SK-N-SH (cell line): ENCODE measurements around the gene MGST2. TPM values are rescaled to one million over a fixed set of nuclear protein-coding genes. Genes with fewer than 3 reads are reported as not detected.

Source experiments
- CTCF ChIA-PET: fragments of 300-600, 350-600 bp; formaldehyde crosslinking; extraction: SDS; loops from one replicate; lab custom pipeline; 2021; lab: Yijun Ruan, JAX
- POLR2A ChIA-PET: fragments of 350-600 bp; sonication (Branson Sonifier 250); formaldehyde crosslinking; extraction: SDS; loops from one replicate; lab custom pipeline; 2020; ENCODE audit warnings: antibody characterized with exemption, inconsistent platforms; lab: Yijun Ruan, JAX
- DNase-seq: peaks from one replicate; pipeline ENCODE4 v3.0.0; 2012
- H2AFZ ChIP-seq: fragments of 200-600 bp; sonication (generic); 2 replicates; pipeline ENCODE4 v1.8.1; 2016; ENCODE audit warnings: antibody characterized with exemption, mild to moderate bottlenecking, low read depth
- H3F3A ChIP-seq: fragments of 200-600 bp; sonication (generic); replicated peaks from 2 replicates; pipeline ENCODE3; 2016; ENCODE audit warnings: antibody characterized with exemption, mild to moderate bottlenecking; ENCODE audit not compliant: insufficient read depth
- H3K27ac ChIP-seq, 2 experiments: fragments of 200-500 bp in 1 of 2; fragments of 200-600 bp in 1 of 2; sonication (Bioruptor generic) in 1 of 2; sonication (generic), shearing (Covaris generic) in 1 of 2; 2 replicates each; pipeline versions ENCODE4 v1.5.1 to v1.6.1; 2014 to 2016; ENCODE audit warnings: low read depth in 2 of 2, inconsistent platforms in 1 of 2, low read length in 1 of 2, mild to moderate bottlenecking in 1 of 2, mixed read lengths in 1 of 2
- H3K27me3 ChIP-seq: fragments of 200-600 bp; sonication (generic), shearing (Covaris generic); 2 replicates; pipeline ENCODE4 v1.6.1; 2016; ENCODE audit warnings: mixed run types; ENCODE audit not compliant: insufficient read depth
- H3K36me3 ChIP-seq, 2 experiments: fragments of 200-500 bp in 1 of 2; fragments of 200-600 bp in 1 of 2; sonication (Bioruptor generic) in 1 of 2; sonication (generic) in 1 of 2; replicated peaks in 1 of 2; 2 replicates each; pipeline versions ENCODE3 to v1.5.1; 2014 to 2016; ENCODE audit warnings: low read length in 1 of 2, mild to moderate bottlenecking in 1 of 2; ENCODE audit not compliant: insufficient read depth in 2 of 2, control insufficient read depth in 1 of 2
- H3K4me1 ChIP-seq, 2 experiments: fragments of 200-500 bp in 1 of 2; fragments of 200-600 bp in 1 of 2; sonication (Bioruptor generic) in 1 of 2; sonication (generic), shearing (Covaris generic) in 1 of 2; 2 replicates each; pipeline versions ENCODE4 v1.5.1 to v1.6.1; 2014 to 2016; ENCODE audit warnings: low read depth in 1 of 2, low read length in 1 of 2, mixed run types in 1 of 2; ENCODE audit not compliant: insufficient read depth in 2 of 2, control insufficient read depth in 1 of 2
- H3K4me2 ChIP-seq: fragments of 200-600 bp; sonication (generic), shearing (Covaris generic); 2 replicates; pipeline ENCODE4 v1.6.1; 2017; ENCODE audit warnings: mixed run types
- H3K4me3 ChIP-seq, 2 experiments: fragments of 200-500 bp in 1 of 2; fragments of 200-600 bp in 1 of 2; sonication (Bioruptor generic) in 1 of 2; sonication (generic), shearing (Covaris generic) in 1 of 2; 2 replicates each; pipeline versions ENCODE4 v1.5.1 to v1.8.1; 2014 to 2016; ENCODE audit warnings: low read depth in 2 of 2, inconsistent platforms in 1 of 2, low read length in 1 of 2, mild to moderate bottlenecking in 1 of 2, mixed read lengths in 1 of 2, moderate library complexity in 1 of 2
- H3K79me2 ChIP-seq: fragments of 200-600 bp; sonication (generic); 2 replicates; pipeline ENCODE4 v1.8.1; 2017; ENCODE audit warnings: mild to moderate bottlenecking; ENCODE audit not compliant: insufficient read depth
- H3K9ac ChIP-seq: fragments of 200-600 bp; sonication (generic); 2 replicates; pipeline ENCODE4 v1.6.1; 2017; ENCODE audit warnings: mixed run types
- H3K9me2 ChIP-seq: fragments of 200-600 bp; sonication (generic); 2 replicates; pipeline ENCODE4 v1.6.1; 2017; ENCODE audit warnings: mixed run types
- H3K9me3 ChIP-seq: fragments of 200-600 bp; sonication (generic); 2 replicates; pipeline ENCODE4 v1.6.1; 2017; ENCODE audit warnings: mixed run types, mild to moderate bottlenecking, moderate library complexity
- H4K20me1 ChIP-seq: fragments of 200-600 bp; sonication (generic); 2 replicates; pipeline ENCODE4 v1.6.1; 2017; ENCODE audit warnings: mild to moderate bottlenecking, mixed run types; ENCODE audit not compliant: insufficient read depth
- EP300 ChIP-seq, 2 experiments: IDR thresholded peaks; 2 replicates each; pipeline versions ENCODE4 v1.4.0 to v1.6.1; 2012; ENCODE audit warnings: borderline replicate concordance in 1 of 2, low read depth in 1 of 2, low read length in 1 of 2
- EZH2phosphoT487 ChIP-seq: fragments of 200-600 bp; sonication (generic); IDR thresholded peaks from 2 replicates; pipeline ENCODE4 v1.6.1; 2017; ENCODE audit warnings: low read depth, mixed run types, mild to moderate bottlenecking, antibody characterized with exemption, moderate library complexity, borderline replicate concordance
- FOSL2 ChIP-seq: IDR thresholded peaks from 2 replicates; pipeline ENCODE4 v1.4.0; 2012; ENCODE audit warnings: low read depth, mild to moderate bottlenecking, moderate library complexity, borderline replicate concordance
- FOXJ3 ChIP-seq: sonication (generic); formaldehyde crosslinking; IDR thresholded peaks from 2 replicates; pipeline ENCODE4 v1.5.1; 2020; ENCODE audit warnings: mild to moderate bottlenecking, missing genetic modification reagents
- FOXM1 ChIP-seq: IDR thresholded peaks from 2 replicates; pipeline ENCODE4 v1.4.0; 2012; ENCODE audit warnings: low read depth, mild to moderate bottlenecking
- GABPA ChIP-seq: IDR thresholded peaks from 2 replicates; pipeline ENCODE4 v1.4.0; 2012; ENCODE audit warnings: low read depth, mild to moderate bottlenecking
- GATA2 ChIP-seq: sonication (generic); formaldehyde crosslinking; IDR thresholded peaks from 2 replicates; pipeline ENCODE4 v1.5.0; 2020; ENCODE audit warnings: mild to moderate bottlenecking, missing genetic modification reagents
- JUND ChIP-seq: IDR thresholded peaks from 2 replicates; pipeline ENCODE4 v1.4.0; 2012
- MEF2A ChIP-seq: IDR thresholded peaks from 2 replicates; pipeline ENCODE4 v1.4.0; 2012; ENCODE audit warnings: low read depth, borderline replicate concordance
- NFIC ChIP-seq: IDR thresholded peaks from 2 replicates; pipeline ENCODE4 v1.4.0; 2012; ENCODE audit warnings: borderline replicate concordance
- NRF1 ChIP-seq: IDR thresholded peaks from 2 replicates; pipeline ENCODE4 v1.6.1; 2012; ENCODE audit warnings: low read depth, mild to moderate bottlenecking, low read length
- POLR2AphosphoS5 ChIP-seq: IDR thresholded peaks from 2 replicates; pipeline ENCODE4 v1.6.1; 2012; ENCODE audit warnings: low read depth, low read length
- RCOR1 ChIP-seq: fragments of 150-350 bp; IDR thresholded peaks from 2 replicates; pipeline ENCODE4 v1.6.1; 2017; ENCODE audit warnings: antibody characterized with exemption, low read length
- RFX5 ChIP-seq: IDR thresholded peaks from 2 replicates; pipeline ENCODE4 v1.6.1; 2012; ENCODE audit warnings: mild to moderate bottlenecking, improper control_type of control experiment, low read length
- RXRA ChIP-seq: IDR thresholded peaks from 2 replicates; pipeline ENCODE4 v1.4.0; 2012; ENCODE audit warnings: low read depth, mild to moderate bottlenecking, borderline replicate concordance
- SIN3A ChIP-seq: IDR thresholded peaks from 2 replicates; pipeline ENCODE4 v1.6.1; 2012; ENCODE audit warnings: low read depth, mild to moderate bottlenecking, low read length, moderate library complexity, borderline replicate concordance
- TCF12 ChIP-seq: IDR thresholded peaks from 2 replicates; pipeline ENCODE4 v1.4.0; 2012
- TEAD4 ChIP-seq: IDR thresholded peaks from 2 replicates; pipeline ENCODE4 v1.4.0; 2012; ENCODE audit warnings: mild to moderate bottlenecking, borderline replicate concordance; ENCODE audit not compliant: insufficient read depth
- WGBS: methylation state at CpG from one replicate; pipeline ENCODE4 v1.1.6; 2017; ENCODE audit warnings: low lambda C conversion rate; 5-methylcytosine and 5-hydroxymethylcytosine counted together
- polyA plus RNA-seq, 3 experiments: library from polyadenylated mRNA; depleted of rRNA; stranded (reverse); fragments of >200 nt; gene quantifications; 2 replicates each; pipeline ENCODE4 v1.2.3, GENCODE V29; 2012
- TF ChIP-seq, protein P1 (sequence below): fragments of 150-350 bp; IDR thresholded peaks from 2 replicates; pipeline ENCODE4 v1.6.1; 2017; ENCODE audit warnings: antibody characterized with exemption, low read length, low read depth, borderline replicate concordance
- TF ChIP-seq, protein P2 (sequence below): IDR thresholded peaks from 2 replicates; pipeline ENCODE4 v1.4.0; 2012; ENCODE audit warnings: low read depth
- TF ChIP-seq, protein P3 (sequence below): fragments of 150-350 bp; IDR thresholded peaks from 2 replicates; pipeline ENCODE4 v1.6.1; 2016; ENCODE audit warnings: mild to moderate bottlenecking, low read depth, low read length

MGST2 gene
- polyA plus RNA-seq, 1 of the 3 experiments (the other 2 are of a cell fraction), result 26.5 TPM

DNA sequence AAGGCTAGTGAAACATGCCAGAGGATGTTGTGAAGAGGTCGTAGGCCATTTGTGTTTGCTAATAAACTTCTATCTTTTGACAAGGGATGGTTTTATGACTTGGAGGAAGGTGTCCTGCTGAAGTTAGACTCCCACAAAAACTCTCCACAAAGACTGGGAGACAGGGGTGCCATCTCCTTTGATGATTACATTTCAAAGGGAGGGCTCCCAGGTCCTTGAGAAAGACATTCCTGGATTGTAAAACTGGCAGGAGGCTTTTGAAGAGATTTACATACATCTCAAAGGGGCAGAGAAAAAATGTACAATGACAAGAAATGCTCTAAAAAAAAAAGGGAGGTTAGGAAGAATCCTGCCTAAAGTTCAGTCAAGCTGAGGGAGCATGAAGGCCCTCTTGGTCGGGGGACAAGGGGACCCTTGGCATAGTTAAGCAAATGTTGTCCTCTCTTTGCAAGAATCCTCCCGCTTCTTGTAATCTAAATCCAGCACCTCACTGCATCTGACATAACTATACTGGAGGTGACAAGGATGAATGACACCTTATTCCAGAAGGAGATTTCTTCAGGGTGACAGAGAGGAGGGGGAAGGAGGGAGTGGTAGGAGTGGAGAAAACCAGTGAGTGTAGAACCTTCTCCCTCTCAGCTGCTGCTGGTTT is 41.1 kb upstream of the MGST2 start (continued):
- TF ChIP-seq, protein P1, sequence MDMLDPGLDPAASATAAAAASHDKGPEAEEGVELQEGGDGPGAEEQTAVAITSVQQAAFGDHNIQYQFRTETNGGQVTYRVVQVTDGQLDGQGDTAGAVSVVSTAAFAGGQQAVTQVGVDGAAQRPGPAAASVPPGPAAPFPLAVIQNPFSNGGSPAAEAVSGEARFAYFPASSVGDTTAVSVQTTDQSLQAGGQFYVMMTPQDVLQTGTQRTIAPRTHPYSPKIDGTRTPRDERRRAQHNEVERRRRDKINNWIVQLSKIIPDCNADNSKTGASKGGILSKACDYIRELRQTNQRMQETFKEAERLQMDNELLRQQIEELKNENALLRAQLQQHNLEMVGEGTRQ, result no peak
- TF ChIP-seq FOSL2 (no peak), RFX5 (no peak), FOXJ3 (CRISPR knock-in tag) (no peak), FOXM1 (no peak), TEAD4 (no peak), SIN3A (no peak)
- TF ChIP-seq, protein P2, sequence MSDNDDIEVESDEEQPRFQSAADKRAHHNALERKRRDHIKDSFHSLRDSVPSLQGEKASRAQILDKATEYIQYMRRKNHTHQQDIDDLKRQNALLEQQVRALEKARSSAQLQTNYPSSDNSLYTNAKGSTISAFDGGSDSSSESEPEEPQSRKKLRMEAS, result no peak
- TF ChIP-seq, protein P3, sequence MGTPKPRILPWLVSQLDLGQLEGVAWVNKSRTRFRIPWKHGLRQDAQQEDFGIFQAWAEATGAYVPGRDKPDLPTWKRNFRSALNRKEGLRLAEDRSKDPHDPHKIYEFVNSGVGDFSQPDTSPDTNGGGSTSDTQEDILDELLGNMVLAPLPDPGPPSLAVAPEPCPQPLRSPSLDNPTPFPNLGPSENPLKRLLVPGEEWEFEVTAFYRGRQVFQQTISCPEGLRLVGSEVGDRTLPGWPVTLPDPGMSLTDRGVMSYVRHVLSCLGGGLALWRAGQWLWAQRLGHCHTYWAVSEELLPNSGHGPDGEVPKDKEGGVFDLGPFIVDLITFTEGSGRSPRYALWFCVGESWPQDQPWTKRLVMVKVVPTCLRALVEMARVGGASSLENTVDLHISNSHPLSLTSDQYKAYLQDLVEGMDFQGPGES, result no peak

DNA sequence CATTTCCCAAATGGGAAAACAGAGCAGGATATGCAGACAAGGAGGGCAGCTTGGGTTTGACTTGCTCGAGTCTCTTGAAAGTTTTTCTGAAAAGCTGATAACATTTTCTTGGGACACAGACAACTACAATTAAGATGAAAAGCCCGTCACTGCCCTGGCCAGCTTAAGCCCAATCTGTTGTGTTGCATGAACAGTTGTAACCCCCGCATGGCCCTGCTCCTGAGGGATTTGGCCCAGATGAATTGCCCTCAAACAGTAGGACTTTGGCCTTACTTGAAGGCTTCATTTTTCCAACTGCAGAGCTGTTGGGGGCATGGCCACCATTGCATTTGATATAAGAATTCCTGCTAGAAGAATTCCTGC is 40.5 kb upstream of the MGST2 start:
- no peak overlapping the region for H3K4me3 ChIP-seq
- H3K4me1 ChIP-seq, result no peaks in the 10 kb centered on the region; a peak in 1 of 4 replicates
- H3K9me2 ChIP-seq, result no peaks in the 10 kb centered on the region
- H3K4me2 ChIP-seq, result no peak overlapping the region
- DNase-seq, result no peak
- H3K9ac ChIP-seq, result no peak overlapping the region
- H3K9me3 ChIP-seq, result no peaks in the 10 kb centered on the region
- TF ChIP-seq, protein P2, result no peak
- no peak for TF ChIP-seq MEF2A
- TF ChIP-seq TEAD4, result no peak
- no peak for TF ChIP-seq NFIC
- no peak for TF ChIP-seq FOXJ3 (CRISPR knock-in tag)
- no peak for TF ChIP-seq EZH2phosphoT487
- no peak for TF ChIP-seq NRF1
- no peak for TF ChIP-seq POLR2AphosphoS5
- TF ChIP-seq RXRA, result no peak
- no peak for TF ChIP-seq FOSL2
- no peak for TF ChIP-seq GABPA
- TF ChIP-seq JUND, result no peak
- TF ChIP-seq GATA2 (CRISPR knock-in tag), result no peak
- no peak for TF ChIP-seq EP300 (IDR thresholded peaks at IDR 0.05; ENCODE audit: borderline replicate concordance in 1 of 2, low read depth in 1 of 2, low read length in 1 of 2)
- TF ChIP-seq TCF12, result no peak
- no peak for TF ChIP-seq RCOR1
- no peaks in the 10 kb centered on the region for H4K20me1 ChIP-seq
- no peak overlapping the region for H2AFZ ChIP-seq
- H3K27me3 ChIP-seq, result no peaks in the 10 kb centered on the region
- POLR2A ChIA-PET, result no interaction called here
- H3K36me3 ChIP-seq, result no peaks in the 10 kb centered on the region
- H3K79me2 ChIP-seq, result no peaks in the 10 kb centered on the region
- no peaks in the 10 kb centered on the region for H3F3A ChIP-seq
- CTCF ChIA-PET, result interaction anchor here (0.6 to 4.7 kb wide), 6 partner anchors 16 to 705 kb away, joined by 3 to 23 read pairs (median 4); no protein-coding TSS in a partner anchor
- no peak overlapping the region for H3K27ac ChIP-seq
- 68% methylated on average over 3 of the region's 3 CpGs for WGBS
